Retina (tissue), 1 donor: ENCODE results near the gene ATG9A.
"Not testable (repeated sequence)": the region's sequence is repeated elsewhere in the genome, so short reads cannot be mapped to it uniquely, and the experiment has no call there.

Experiments
- DNase-seq: peaks from one replicate; pipeline ENCODE4 v3.0.0-alpha.2; 2016

The ATG9A gene, protein sequence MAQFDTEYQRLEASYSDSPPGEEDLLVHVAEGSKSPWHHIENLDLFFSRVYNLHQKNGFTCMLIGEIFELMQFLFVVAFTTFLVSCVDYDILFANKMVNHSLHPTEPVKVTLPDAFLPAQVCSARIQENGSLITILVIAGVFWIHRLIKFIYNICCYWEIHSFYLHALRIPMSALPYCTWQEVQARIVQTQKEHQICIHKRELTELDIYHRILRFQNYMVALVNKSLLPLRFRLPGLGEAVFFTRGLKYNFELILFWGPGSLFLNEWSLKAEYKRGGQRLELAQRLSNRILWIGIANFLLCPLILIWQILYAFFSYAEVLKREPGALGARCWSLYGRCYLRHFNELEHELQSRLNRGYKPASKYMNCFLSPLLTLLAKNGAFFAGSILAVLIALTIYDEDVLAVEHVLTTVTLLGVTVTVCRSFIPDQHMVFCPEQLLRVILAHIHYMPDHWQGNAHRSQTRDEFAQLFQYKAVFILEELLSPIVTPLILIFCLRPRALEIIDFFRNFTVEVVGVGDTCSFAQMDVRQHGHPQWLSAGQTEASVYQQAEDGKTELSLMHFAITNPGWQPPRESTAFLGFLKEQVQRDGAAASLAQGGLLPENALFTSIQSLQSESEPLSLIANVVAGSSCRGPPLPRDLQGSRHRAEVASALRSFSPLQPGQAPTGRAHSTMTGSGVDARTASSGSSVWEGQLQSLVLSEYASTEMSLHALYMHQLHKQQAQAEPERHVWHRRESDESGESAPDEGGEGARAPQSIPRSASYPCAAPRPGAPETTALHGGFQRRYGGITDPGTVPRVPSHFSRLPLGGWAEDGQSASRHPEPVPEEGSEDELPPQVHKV

DNA sequence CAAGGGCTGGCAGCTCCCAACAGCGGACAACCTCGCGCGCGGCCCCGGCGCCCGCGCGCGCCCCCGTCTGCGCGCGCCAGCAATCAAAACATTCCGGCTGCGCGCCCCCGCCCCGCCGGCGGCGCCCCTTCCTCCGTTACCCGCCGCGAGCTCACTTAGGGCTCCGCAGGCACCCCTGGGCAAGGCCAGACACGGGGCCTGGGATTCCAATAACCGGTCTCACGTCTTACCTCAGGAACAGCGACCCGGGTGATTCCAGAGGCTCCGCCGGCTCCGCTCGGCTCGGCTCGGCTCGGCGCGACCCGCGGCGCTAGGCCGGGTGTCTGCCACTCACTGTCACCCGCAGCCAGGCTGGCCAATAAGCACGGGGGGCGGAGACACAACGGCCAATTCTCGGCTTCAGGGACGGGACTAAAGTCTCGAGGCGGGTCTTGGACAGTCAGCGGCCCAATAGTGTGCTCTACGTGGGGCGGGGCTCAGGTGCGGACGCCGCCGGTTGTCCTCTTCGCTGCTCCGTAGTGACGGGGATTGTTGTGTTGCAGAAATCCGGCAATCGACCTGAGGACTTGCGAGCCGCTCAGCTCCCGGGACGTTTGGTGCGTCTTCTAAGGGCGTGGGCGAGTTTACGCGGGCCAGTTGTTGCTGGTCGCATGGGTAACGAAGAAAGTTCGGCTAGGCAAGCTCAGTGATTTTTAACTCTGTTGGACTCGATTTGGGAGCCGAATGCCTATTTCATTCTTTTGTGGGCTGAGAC is at the start of gene ATG9A, which contains the start of gene ANKZF1:
ATG9A (minus strand) TSS at position 332 of the 754 bp plus-strand sequence. CDS start 1,612 bp downstream, outside the sequence.
ANKZF1 (plus strand) TSS at position 502 of the 754 bp plus-strand sequence. CDS start 452 bp downstream, outside the sequence.
- peak; percentile 99 for DNase-seq

DNA sequence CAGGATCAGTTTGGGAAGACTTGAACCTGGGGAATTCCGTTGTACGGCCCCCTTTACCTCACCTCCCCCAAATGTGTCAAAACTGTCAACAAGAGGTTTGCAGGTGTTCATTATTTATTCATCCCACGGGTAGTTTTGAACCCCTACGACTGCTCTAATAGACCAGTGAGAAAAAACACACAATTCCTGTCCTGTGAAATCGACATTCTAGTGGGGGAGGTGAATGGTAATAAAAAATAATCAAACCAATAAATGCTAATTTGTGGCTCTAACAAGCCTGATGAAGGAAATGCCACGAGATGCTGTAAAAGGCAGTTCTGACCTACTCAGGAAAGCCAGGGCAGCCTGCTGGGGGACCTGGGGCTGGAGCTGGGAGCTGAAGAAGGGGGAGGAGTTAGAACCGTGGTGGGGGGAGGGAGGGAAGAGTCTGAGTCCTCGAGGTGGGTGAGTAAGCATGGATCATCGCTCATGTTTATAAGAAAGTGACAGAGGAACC is 49.3 kb upstream of the ATG9A start:
- DNase-seq, result no peak

DNA sequence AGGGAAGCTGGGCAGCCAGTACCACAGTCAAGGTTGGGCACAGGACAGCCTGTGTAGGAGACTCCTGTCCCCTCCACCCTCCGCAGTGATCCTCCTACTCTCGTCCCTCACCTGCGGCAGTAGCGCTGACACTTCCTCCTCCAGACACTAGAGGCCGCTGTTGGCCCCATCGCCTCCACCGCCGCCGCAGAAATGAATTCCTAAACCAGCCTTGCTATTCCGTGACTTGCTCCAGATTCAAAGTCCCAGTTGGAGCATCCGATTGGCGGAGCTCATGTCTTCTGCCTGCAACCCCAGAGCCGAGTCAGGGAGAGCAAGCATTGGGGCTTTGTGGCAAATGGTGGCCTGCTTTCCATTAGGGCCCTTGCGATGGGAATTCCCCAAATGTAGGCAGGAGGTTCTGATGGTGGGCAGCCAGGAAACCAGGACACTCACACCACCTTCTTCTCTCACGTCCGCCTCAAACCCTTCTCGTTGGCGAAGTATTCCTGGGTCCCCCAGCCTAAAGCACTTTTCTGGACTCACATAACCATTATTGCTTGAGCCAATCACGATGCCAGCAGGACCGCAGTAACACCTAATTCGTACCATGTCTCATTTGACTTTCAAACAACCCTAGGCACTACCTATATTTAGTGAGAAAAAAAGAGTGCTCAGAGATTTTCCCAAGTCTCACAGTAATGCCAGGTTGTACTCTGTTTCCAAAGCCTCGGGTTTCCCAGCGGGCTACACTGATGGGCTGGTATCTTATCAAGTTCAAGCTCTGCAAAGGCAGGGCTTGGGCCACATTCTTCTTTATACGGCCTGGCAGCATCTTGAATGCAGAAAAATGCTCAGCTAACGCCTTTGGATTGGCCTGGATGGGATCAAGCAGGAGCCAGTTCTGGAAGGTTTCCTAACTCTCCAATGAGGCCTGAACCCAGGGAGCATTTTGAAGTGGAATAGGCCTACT is 48.5 kb upstream of the ATG9A start:
- peak; percentile 90 for DNase-seq

DNA sequence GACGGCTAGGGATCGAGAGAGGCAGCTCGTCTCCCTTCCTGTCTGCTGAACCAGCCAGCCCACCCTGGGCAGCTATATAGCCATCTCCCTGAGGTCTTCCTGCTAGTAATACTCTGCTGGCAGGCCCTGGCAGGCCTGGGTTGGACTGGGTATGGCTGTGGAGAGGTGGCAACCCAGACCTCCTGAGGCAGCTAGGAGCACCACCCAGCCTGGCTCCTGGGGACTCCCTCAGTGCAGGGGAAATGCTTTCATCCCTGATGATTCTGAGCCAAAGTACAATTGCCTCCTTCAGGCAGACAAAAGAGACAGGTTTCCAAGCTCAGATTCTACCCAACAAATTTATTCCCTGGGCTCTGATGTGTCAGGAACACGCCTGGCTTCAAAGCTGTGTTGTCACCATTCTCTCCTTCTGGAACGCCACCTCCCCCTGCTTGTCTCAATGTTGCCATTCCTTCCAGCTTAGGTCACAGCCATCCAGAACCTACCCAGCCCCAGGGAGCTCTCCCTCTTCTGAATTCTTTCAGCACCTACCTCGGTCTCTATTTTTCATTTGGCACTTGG is 45.0 kb upstream of the ATG9A start:
- DNase-seq, result no peak

DNA sequence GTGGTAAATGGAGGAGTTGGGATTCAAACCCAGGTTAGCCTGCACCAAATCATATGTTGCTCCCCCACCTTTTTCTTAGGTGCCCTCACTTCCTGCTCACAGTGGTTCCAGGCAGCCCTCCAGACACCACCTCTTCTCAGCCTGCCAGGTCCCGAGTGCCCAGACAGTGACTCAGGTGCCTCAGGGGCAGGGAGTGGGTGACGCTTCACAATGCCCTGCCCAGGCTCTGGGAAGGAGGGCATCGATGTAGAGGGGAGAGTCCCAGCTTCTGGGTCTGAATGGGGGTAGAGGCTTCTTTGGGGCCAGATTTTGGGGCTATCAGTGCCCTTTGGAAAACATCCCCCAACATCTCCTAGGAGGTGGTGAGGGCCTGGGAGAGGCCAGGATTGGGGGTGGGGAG is 44.5 kb upstream of the ATG9A start:
- no peak for DNase-seq

DNA sequence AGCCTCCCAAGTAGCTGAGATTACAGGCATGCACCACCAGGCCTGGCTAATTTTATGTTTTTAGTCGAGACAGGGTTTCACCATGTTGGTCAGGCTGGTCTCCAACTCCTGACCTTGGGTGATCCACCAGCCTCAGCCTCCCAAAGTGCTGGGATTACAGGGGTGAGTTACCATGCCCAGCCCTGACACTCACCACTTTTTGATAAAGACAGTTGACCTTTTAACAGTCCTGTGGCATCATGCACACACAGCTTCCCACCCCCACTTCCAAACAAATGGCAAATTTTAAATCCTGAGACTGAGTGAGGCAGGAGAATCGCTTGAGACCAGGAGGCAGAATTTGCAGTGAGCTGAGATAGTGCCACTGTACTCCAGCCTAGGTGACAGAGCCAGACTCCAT is 43.6 kb upstream of the ATG9A start:
- no peak for DNase-seq

DNA sequence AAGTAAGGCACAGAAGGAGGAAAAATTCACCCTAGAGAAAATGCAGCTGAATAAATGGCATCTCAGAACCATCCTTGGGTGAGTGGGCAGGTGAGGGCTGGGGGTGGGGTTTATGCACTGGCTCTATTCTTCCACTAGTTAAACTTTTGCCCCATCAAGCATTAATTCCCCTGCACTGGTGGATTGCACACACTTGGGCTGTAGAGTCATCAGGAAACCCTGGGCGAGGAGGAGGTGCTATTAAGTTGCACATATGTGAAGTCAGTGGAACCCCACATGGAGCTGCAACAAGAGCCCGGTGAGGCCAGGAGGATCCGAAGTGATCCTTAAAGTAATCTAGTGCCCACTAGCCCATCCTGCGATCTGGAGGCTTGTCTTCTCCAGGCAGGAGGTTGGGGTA is 42.9 kb upstream of the ATG9A start:
- DNase-seq, result no peak

DNA sequence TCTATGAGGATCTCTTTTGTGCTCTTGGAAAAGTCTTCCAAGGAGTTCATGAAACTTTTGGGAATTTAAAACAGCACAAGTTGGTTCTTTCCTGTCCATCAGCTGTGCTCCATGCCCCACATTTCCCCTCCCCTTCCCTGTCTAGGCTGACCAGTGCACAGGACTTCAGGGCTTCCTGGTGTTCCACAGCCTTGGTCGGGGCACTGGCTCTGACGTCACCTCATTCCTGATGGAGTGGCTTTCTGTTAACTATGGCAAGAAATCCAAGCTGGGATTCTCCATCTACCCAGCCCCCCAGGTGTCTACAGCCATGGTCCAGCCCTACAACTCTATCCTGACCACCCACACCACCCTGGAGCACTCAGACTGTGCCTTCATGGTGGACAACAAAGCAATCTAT is 41.6 kb upstream of the ATG9A start:
- DNase-seq, result no peak

DNA sequence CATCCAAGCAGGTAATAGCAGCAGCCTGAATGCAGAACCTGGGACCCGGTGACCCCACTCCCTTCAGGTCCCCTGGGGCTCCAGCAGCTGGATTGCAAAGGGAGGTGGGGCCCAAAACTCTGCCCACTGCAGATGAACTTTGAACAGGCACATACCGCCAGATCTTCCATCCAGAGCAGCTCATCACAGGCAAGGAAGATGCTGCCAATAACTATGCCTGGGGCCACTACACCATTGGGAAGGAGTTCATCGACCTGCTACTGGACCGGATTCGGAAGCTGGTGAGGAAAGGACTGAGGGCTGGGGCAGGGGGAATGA is 40.6 kb upstream of the ATG9A start:
- DNase-seq, result no peak

DNA sequence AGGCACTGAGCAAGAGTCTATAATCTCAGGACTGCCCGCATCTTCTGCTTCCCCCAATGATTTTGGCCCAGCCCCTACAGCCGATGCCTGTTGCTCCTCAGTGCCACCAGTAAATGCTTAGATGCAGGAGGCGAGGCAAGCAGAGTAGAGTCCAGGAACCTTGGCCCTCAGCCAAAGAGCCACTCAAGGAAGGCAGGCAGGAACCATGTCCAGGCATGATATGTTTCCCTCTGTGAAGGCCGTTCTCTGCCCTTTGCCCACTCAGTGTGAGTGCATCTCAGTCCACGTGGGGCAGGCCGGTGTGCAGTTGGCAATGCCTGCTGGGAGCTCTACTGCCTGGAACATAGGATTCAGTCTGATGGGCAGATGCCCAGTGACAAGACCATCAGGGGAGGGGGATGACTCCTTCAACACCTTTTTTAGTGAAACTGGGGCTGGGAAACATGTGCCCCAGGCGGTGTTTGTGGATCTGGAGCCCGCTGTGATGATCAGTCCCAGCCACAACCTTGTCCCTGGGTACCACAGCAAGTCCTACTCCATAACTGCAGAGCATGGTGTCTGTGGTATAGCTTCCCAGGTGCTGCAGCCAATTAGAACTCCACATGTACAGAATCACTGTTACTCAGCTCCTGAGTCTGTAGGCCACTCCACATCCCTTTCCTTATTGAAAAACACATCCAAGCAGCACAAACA is 40.1 kb upstream of the ATG9A start:
- DNase-seq, result no peak

DNA sequence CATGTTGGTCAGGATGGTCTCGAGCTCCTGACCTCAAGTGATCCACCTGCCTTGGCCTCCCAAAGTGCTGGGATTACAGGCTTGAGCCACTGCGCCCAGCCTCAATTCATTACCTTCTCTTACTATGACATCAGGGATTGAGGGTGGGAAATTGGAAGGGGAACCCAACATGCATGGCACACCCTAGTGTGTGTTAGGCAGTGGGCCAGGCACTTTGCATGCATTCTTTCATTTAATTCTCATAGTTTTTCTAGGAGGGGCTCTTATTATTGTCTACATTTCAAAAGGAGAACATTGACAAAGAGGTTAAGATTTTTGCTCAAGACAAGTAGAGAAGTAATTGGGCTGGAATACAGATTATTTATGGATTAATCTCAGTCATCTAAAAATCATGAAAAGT is 38.9 kb upstream of the ATG9A start:
- no peak for DNase-seq

DNA sequence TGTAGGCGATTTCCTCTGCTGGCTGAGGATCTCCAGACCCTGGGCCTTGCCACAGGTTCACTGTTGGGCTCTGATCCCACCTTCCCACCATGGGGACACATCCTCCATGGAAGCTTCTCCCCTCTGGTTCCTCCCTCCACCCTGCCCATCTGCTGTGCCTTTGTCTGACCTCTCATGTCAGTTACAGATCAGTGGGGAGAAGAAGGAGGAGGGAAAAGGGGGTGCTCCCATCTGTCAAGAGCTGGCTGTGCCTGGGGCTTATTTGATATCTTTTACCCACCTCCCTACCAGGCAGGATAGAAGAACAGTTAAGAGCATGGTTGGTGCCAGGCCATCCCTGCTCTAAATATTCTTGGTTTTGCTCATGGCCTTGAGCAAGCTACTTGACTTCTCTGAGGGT is 37.5 kb upstream of the ATG9A start:
- no peak for DNase-seq

DNA sequence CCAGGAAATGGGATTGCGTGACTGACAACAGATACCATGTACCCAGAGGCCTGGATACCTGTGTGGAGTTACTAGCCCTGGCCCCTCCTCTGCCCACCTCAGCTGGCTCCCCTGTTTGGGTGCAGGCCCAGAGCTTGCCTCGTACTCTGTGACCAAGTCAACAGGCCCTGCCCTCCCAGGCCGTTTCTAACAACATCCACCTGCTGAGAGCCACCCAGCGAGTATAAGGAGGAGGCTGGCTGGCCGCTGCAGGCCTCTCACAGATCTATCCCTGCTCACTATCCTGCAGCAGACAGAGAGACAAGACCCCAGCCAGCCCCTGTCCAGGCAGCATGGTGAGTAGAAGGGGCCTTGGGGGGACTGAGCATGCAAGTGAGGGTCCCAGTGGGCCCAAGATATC is 36.8 kb upstream of the ATG9A start:
- DNase-seq, result no peak

DNA sequence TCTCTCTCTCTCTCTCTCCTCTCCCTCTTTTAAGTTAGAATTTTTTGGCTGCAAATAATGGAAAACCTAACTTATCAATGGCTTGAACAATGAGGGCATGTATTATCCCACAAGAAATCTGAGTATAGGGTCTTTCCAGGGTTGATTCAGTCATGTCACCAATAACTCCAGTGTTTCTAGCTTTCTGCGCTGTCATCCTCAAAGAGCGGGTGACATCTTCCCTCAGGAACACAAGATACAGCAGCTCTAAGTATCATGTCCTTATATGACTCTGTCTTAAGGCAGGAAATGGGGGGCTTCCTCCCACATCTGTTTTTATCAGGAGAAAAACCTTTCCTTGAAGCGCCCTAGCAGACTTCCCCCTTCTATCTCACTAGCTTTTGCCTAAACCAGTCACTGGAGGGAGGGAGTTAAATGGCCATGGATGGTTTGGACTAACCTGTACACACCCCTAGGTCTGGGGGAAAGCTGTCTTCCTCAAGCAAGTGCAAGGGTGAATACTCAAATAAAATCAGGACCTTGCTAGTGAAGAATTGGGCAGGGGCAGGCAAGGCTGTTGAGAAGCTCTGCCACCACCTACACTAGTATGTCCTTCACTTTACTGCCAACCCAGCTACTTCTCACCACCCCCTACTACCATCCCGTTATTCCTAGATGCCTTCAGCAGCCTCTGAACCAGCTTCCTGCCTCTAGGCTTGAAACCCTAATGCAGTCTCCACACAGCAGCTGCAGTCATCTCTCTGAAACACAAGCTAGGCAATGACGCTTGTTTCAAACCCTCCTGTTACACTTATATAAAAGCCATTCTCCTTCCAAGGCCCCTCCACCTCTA is 31.8 kb upstream of the ATG9A start:
- no peak for DNase-seq

DNA sequence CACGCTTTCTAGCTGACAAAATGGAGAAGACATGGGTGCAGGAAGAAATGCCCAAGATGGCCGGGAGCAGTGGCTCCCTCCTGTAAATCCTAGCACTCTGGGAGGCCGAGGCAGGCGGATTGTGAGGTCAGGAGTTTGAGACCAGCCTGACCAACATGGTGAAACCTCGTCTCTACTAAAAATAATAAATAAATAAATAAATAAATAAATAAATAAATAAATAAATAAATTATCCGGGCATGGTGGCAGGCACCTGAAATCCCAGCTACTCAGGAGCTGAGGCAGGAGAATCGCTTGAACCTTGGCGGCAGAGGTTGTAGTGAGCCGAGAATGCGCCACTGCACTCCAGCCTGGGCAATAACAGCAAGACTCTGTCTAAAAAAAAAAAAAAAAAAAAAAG is 29.5 kb upstream of the ATG9A start:
- DNase-seq, result not testable (repeated sequence)

DNA sequence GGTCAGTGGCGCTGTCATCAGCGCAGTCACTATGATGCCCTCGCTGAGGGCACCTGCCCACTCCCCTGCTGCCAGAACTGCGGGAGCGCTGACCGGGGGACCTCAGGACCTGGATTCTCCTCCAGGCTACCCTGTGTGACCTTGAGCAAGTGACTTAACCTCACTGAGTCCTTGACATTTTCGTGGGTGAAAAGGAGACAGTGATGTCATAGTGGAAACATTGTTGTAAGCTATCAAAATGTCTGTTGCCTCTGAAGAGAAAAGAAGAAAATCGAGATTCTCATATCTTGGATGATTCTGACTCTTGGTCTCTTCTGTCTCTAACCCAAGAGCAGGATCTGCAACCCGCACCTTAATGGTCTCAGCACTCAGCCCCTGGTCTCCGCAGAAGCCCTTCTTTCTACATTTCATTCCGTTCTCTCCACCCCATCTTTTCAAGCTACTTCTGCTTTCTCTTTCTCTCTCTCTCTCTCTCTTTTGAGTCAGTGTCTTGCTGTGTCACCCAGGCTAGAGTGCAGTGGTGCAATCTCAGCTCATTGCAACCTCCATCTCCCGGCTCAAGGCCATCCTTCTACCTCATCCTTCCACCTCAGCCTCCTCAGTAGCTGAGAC is 25.3 kb upstream of the ATG9A start:
- DNase-seq, result no peak

DNA sequence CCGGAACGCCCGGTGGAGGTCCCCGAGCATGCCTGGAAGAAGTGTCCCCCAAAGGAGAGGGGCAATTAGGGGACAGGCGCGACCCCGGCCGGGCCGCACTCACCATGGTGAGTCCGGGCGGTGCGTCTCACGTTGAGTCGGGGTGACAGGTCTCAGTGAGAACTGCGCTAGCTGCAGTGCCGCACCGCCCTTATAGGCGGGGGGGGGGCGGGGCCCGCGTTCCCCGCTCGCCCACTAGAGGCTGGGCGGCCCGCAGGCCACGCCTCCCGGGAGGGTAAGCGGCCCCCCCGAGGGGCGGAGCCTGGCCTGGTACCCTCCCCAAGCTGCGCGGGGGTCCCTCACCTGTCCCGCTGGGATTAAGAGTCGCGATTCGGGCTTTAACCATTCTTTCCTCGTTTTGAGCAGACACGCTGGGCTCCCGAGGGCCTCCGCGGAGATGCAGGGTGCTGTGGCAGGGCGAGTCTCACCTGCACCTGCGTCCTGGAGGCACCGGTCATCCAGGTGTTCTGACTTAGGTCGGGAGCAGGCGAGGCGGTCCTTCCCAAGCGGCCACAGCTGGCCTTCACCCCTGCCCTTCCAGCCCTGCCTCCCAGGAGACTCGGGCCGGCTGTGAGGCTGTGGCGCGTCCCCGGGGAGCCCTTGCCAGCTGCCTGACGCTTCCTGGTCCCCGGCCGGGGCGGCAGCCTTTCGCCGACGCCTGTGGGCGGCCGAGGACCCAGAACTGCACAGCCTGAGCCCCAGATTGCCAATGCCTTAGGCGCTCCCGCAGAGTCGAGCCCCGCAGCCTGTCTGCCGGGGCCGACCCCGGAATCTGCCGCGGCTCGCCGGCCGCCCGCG is 24.5 kb upstream of the ATG9A start, which contains the start of gene TUBA4A:
TUBA4A (minus strand) TSS at position 166 of the 837 bp plus-strand sequence; CDS start at position 106, 60 bp downstream.
- peak; percentile 74 for DNase-seq
